ENCODE measurements around the gene PCCA. TPM values are rescaled to one million over a fixed set of nuclear protein-coding genes. Genes with fewer than 3 reads are reported as not detected.
"Not testable (repeated sequence)": the region's sequence is repeated elsewhere in the genome, so short reads cannot be mapped to it uniquely, and the experiment has no call there.

Gene PCCA
- polyA plus RNA-seq, 3 donors: 15.4 to 52.1 (median 26.1) TPM

GRCh38 chr13:100314132-100314910 lies 225.4 kb downstream of the PCCA start:
- no peak overlapping the region for H3K27ac ChIP-seq (ENCODE audit: low read depth, low read length)
- 78 to 98% (median 96%) methylated on average over 2 of the region's 2 CpGs for WGBS, 3 donors

GRCh38 chr13:100315522-100315921 lies 226.6 kb downstream of the PCCA start:
- WGBS, 3 donors: 78 to 97% (median 83%) methylated on average over 1 of the region's 1 CpG
- no peak overlapping the region for H3K27ac ChIP-seq (ENCODE audit: low read depth, low read length)

GRCh38 chr13:100318473-100318872 lies 229.6 kb downstream of the PCCA start:
- WGBS, 3 donors: 81 to 100% (median 95%) methylated on average over 1 to 3 of the region's 3 CpGs
- H3K27ac ChIP-seq (ENCODE audit: low read depth, low read length): not testable (repeated sequence)

GRCh38 chr13:100323937-100324336 lies 235.0 kb downstream of the PCCA start:
- no peak overlapping the region for H3K27ac ChIP-seq (ENCODE audit: low read depth, low read length)
- 93 to 97% (median 94%) methylated on average over 1 of the region's 1 CpG for WGBS, 3 donors

- H3K27ac ChIP-seq (ENCODE audit: low read depth, low read length): no peak overlapping the region
Observed at GRCh38 chr13:100330662-100331061, 241.8 kb downstream of the PCCA start.

GRCh38 chr13:100333141-100333540 lies 244.2 kb downstream of the PCCA start:
- H3K27ac ChIP-seq (ENCODE audit: low read depth, low read length): no peak overlapping the region
- 77 to 93% (median 87%) methylated on average over 1 of the region's 1 CpG for WGBS, 3 donors

GRCh38 chr13:100334214-100334613 lies 245.3 kb downstream of the PCCA start:
- no peak overlapping the region for H3K27ac ChIP-seq (ENCODE audit: low read depth, low read length)
- WGBS, 3 donors: 93 to 100% (median 94%) methylated on average over 1 of the region's 1 CpG

- H3K27ac ChIP-seq (ENCODE audit: low read depth, low read length): no peak overlapping the region
- WGBS, 3 donors: 81 to 89% (median 82%) methylated on average over 9 of the region's 9 CpGs
Observed at GRCh38 chr13:100336795-100337516, 248.1 kb downstream of the PCCA start.

- 76 to 96% (median 76%) methylated on average over 1 of the region's 1 CpG for WGBS, 3 donors
Observed at GRCh38 chr13:100338275-100338674, 249.4 kb downstream of the PCCA start.

GRCh38 chr13:100339411-100339940 lies 250.6 kb downstream of the PCCA start:
- WGBS, 3 donors: 93 to 97% (median 94%) methylated on average over 8 of the region's 8 CpGs
- H3K27ac ChIP-seq (ENCODE audit: low read depth, low read length): no peak overlapping the region

More at GRCh38 chr13:100338275-100338674, 249.4 kb downstream of the PCCA start:
- H3K27ac ChIP-seq (ENCODE audit: low read depth, low read length): no peak overlapping the region

GRCh38 chr13:100340865-100341264 lies 252.0 kb downstream of the PCCA start:
- WGBS, 3 donors: 88 to 94% (median 90%) methylated on average over 2 of the region's 2 CpGs
- no peak overlapping the region for H3K27ac ChIP-seq (ENCODE audit: low read depth, low read length)

- 87 to 93% (median 92%) methylated on average over 6 of the region's 6 CpGs for WGBS, 3 donors
- H3K27ac ChIP-seq (ENCODE audit: low read depth, low read length): no peak overlapping the region
Observed at GRCh38 chr13:100341327-100341726, 252.4 kb downstream of the PCCA start.

- WGBS, 3 donors: 83 to 92% (median 83%) methylated on average over 4 of the region's 4 CpGs
- H3K27ac ChIP-seq (ENCODE audit: low read depth, low read length): no peak overlapping the region
Observed at GRCh38 chr13:100344544-100344943, 255.7 kb downstream of the PCCA start.

- 68 to 84% (median 69%) methylated on average over 3 of the region's 3 CpGs for WGBS, 3 donors
- H3K27ac ChIP-seq (ENCODE audit: low read depth, low read length): no peak overlapping the region
Observed at GRCh38 chr13:100347968-100348367, 259.1 kb downstream of the PCCA start.

- WGBS, 3 donors: 44 to 53% (median 44%) methylated on average over 3 of the region's 3 CpGs
Observed at GRCh38 chr13:100349594-100349993, 260.7 kb downstream of the PCCA start.

GRCh38 chr13:100350601-100351000 lies 261.7 kb downstream of the PCCA start:
- no peak overlapping the region for H3K27ac ChIP-seq (ENCODE audit: low read depth, low read length)

More at GRCh38 chr13:100349594-100349993, 260.7 kb downstream of the PCCA start:
- H3K27ac ChIP-seq (ENCODE audit: low read depth, low read length): no peak overlapping the region

- H3K27ac ChIP-seq (ENCODE audit: low read depth, low read length): no peak overlapping the region
- WGBS, 3 donors: 65 to 77% (median 65%) methylated on average over 1 of the region's 1 CpG
Observed at GRCh38 chr13:100356426-100356825, 267.5 kb downstream of the PCCA start.

GRCh38 chr13:100356889-100357288 lies 268.0 kb downstream of the PCCA start:
- no peak overlapping the region for H3K27ac ChIP-seq (ENCODE audit: low read depth, low read length)
- 60 to 86% (median 62%) methylated on average over 3 of the region's 3 CpGs for WGBS, 3 donors

GRCh38 chr13:100357764-100358163 lies 268.9 kb downstream of the PCCA start:
- H3K27ac ChIP-seq (ENCODE audit: low read depth, low read length): no peak overlapping the region
- WGBS, 3 donors: 96 to 100% (median 98%) methylated on average over 1 of the region's 1 CpG

All from adipose tissue (tissue), 3 donors.